Measurements from ENCODE around the gene NTN5.

Gene NTN5

DNA sequence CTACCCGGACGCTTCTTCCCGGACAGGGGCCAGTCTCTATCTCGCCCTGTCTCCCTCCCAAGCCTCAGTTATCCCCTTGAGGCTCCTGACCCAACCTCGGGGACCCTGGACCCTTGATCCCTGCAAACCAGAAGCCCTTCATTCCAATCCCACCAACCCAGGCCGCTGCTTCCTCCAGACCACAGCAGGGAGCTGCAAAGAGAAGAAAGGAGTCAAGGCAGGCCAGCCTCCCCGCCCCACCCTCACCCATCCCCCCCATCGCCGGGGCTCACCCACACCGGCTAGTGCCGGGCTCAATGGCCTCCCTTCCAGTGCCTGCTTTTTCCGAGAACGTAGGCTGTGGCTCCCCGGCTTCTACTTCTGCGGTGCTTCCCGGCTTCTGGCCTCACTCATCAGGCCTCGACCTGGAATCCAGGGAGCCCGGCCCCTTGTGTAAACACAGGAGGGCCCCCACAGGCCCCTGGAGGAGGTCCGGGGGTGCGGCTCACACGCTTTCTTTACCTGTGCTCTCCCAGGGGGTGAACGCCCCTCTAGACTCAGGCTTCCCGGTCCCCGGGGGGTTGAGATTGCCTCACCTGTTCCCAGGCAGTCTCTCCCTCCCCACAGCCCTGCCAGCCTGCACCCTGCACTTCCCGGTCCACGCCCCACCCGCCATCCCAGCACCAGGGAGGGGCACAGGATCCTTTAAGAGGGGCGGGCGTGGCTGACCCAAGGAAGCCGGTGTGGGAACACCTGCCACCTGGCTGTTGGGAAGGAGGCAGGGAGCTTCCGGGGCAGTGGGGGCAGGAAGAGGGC, 58.2 kb downstream of the NTN5 start, which contains the start of gene FAM83E:
FAM83E (minus strand) TSS at position 641 of the 795 bp plus-strand sequence. CDS start 1,704 bp downstream, outside the sequence.
- no peak for DNase-seq (ENCODE audit: low read depth)

DNA sequence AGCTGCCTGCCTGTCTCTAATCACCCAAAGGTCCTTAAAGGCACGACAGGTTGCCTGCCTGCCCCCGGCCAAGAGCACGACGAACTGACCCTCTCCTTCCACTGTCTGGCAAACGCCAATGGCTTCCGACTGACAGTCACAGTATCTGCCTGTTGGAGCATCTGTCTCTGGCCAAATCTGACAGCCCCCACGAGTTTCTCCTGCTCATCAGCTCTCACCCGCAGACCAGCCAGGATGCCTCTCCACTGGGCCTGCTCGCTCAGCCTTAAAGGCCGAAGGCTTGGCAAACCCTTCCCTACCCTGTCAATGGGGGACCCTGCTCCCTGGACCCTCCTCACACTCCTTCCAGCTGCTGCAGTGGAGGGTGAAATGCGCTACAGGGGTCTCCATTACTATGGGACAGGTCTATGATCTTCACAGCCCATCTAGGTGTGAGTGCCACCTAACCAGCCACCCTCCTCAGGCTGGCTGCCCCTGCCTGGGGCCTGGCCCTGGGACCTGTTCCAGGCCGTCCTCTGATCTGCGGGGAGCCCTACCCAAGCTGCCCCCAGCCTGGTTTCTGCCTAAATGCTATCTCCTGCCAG, 58.9 kb downstream of the NTN5 start:
- DNase-seq (ENCODE audit: low read depth), result no peak

- DNase-seq (ENCODE audit: low read depth), result no peak
Observed at GRCh38 chr19:48613024-48613851, 59.6 kb downstream of the NTN5 start.

GRCh38 chr19:48611872-48612271, 60.9 kb downstream of the NTN5 start:
- DNase-seq (ENCODE audit: low read depth), result no peak
